Measurements from ENCODE around the gene NEURL1.
A peak's percentile ranks its signal among the peaks of the same experiment; 100 is the strongest.

The NEURL1 gene

DNA sequence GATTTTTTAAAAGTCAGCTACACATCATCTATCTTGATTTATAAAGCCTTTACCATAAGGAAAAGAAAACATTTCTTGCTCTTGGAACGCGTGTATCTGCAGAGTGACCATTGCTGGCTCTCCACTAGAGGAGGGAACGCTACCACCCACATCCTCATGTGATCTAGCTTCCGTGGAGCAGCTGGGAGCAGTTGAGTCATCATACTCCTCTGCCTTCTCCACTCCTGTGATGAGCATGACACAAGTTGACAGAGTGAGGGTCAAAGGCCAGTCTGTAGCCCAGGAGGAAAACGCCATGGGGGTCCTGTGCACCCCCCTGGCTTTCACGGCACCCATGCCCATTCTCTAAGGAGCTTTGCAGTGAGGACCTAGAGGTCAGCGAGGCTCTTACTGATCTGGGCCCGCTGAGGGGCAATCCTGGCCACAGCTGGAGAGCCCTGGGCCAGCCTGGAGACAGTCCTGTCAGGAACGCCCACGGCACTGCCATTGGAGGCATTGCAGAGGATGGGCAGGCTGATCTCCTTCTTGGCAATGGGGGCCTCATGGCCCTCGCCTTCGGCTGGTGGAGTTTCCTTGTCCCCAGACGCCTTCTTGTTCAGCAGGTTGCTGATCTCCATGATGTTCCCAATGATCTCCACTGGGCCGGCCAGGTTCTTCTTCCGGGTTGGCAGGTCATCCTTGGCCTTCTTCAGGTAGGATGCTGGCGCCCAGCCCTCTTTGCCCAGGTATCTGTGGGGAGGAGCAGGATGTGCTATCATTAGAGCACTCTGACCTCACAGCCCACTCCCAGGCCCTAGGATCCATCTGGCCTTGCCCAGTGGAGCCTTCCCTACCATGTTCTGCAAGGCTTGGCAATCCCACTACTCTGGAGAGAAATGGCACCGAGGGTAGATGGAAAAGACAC, 119.2 kb downstream of the NEURL1 start:
- no peak overlapping the region for H3K4me3 ChIP-seq (ENCODE audit: insufficient read depth in 1 of 2, low read depth in 1 of 2, low read length in 2 of 2)
- no peak overlapping the region for H3K18ac ChIP-seq (ENCODE audit: low read depth in 1 of 2, low read length in 2 of 2)
- H2AFZ ChIP-seq (ENCODE audit: low read depth, low read length) = no peak overlapping the region
- H2AK5ac ChIP-seq (ENCODE audit: low read length, severe bottlenecking) = no peak overlapping the region
- peak overlapping the region; percentile 24 for H4K8ac ChIP-seq (ENCODE audit: low read length)
- 85% methylated on average over 17 of the region's 17 CpGs for WGBS
- H3K9me3 ChIP-seq (ENCODE audit: control insufficient read depth, low read length) = no peaks in the 10 kb centered on the region
- H2BK12ac ChIP-seq (ENCODE audit: low read length in 2 of 2) = peak overlapping the region in 1 of 2 experiments; percentile 22
- H3K36me3 ChIP-seq (ENCODE audit: control insufficient read depth in 1 of 2, insufficient read depth in 2 of 2, low read depth in 1 of 2, low read length in 2 of 2) = peaks cover 14 to 65% of the 10 kb centered on the region in 2 experiments
- DNase-seq = peak; percentile 80
- no peak overlapping the region for H3K4ac ChIP-seq (ENCODE audit: low read depth in 1 of 2, low read length in 2 of 2)
- no peak overlapping the region for H2BK120ac ChIP-seq (ENCODE audit: low read depth, low read length)
- no peak overlapping the region for H3K4me2 ChIP-seq (ENCODE audit: low read length, poor library complexity, severe bottlenecking)
- no peak overlapping the region for H4K91ac ChIP-seq (ENCODE audit: low read length)
- peaks cover 12% of the 10 kb centered on the region for H3K4me1 ChIP-seq (ENCODE audit: control insufficient read depth, insufficient read depth, low read depth, low read length)
- no peak overlapping the region for H3K27ac ChIP-seq (ENCODE audit: low read length, poor library complexity, severe bottlenecking)
- H3K23ac ChIP-seq (ENCODE audit: low read length in 2 of 2) = no peak overlapping the region
- peak overlapping the region; percentile 58 for H3K9ac ChIP-seq (ENCODE audit: low read length)
- H2BK15ac ChIP-seq (ENCODE audit: low read depth, poor library complexity, severe bottlenecking) = peak overlapping the region; percentile 37
- no peak overlapping the region for H3K14ac ChIP-seq (ENCODE audit: low read length in 2 of 2)
- H3K27me3 ChIP-seq (ENCODE audit: control insufficient read depth in 1 of 2, insufficient read depth in 1 of 2, low read length in 2 of 2) = no peaks in the 10 kb centered on the region
- H2BK5ac ChIP-seq (ENCODE audit: low read depth, low read length, poor library complexity, severe bottlenecking) = no peak overlapping the region
- H3K79me1 ChIP-seq (replicated peaks; ENCODE audit: low read length, poor library complexity, severe bottlenecking) = no peaks in the 10 kb centered on the region

DNA sequence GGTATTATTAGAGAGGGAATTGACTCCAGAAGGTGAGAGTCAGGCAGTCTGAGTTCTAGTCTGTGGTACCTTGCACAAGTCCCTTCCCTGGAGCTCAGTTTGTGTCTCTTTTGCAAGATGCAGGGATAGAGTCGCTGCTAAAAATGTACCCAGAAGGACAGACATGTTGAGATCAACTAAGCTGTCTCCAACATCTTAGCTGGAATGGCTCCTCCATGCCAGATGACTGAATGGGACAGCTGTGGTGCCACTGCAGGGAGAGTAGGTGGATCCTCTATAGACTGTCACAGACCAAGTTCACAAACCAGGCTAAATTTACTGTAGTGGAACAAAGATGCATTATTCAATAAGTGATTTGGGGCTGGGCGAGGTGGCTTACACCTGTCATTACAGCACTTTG, 120.1 kb downstream of the NEURL1 start:
- Histone ChIP-seq H3K27me3 (ENCODE audit: control insufficient read depth in 1 of 2, insufficient read depth in 1 of 2, low read length in 2 of 2) (no peaks in the 10 kb centered on the region), H3K14ac (ENCODE audit: low read length in 2 of 2) (no peak overlapping the region), H2BK5ac (ENCODE audit: low read depth, low read length, poor library complexity, severe bottlenecking) (no peak overlapping the region), H3K4ac (ENCODE audit: low read depth in 1 of 2, low read length in 2 of 2) (no peak overlapping the region), H3K18ac (ENCODE audit: low read depth in 1 of 2, low read length in 2 of 2) (no peak overlapping the region), H3K4me1 (ENCODE audit: control insufficient read depth, insufficient read depth, low read depth, low read length) (peaks cover 12% of the 10 kb centered on the region), H2BK12ac (ENCODE audit: low read length in 2 of 2) (no peak overlapping the region), H3K79me1 (replicated peaks; ENCODE audit: low read length, poor library complexity, severe bottlenecking) (no peaks in the 10 kb centered on the region), H2AFZ (ENCODE audit: low read depth, low read length) (no peak overlapping the region), H4K91ac (ENCODE audit: low read length) (no peak overlapping the region), H3K23ac (ENCODE audit: low read length in 2 of 2) (no peak overlapping the region), H2AK5ac (ENCODE audit: low read length, severe bottlenecking) (no peak overlapping the region), H3K4me3 (ENCODE audit: insufficient read depth in 1 of 2, low read depth in 1 of 2, low read length in 2 of 2) (no peak overlapping the region), H2BK120ac (ENCODE audit: low read depth, low read length) (no peak overlapping the region), H3K36me3 (ENCODE audit: control insufficient read depth in 1 of 2, insufficient read depth in 2 of 2, low read depth in 1 of 2, low read length in 2 of 2) (peaks cover 20 to 68% of the 10 kb centered on the region in 2 experiments), H2BK15ac (ENCODE audit: low read depth, poor library complexity, severe bottlenecking) (no peak overlapping the region), H3K9me3 (ENCODE audit: control insufficient read depth, low read length) (no peaks in the 10 kb centered on the region), H3K9ac (ENCODE audit: low read length) (no peak overlapping the region), H4K8ac (ENCODE audit: low read length) (no peak overlapping the region), H3K27ac (ENCODE audit: low read length, poor library complexity, severe bottlenecking) (no peak overlapping the region), H3K4me2 (ENCODE audit: low read length, poor library complexity, severe bottlenecking) (no peak overlapping the region)
- DNase-seq = no peak
- 80% methylated on average over 2 of the region's 2 CpGs for WGBS

DNA sequence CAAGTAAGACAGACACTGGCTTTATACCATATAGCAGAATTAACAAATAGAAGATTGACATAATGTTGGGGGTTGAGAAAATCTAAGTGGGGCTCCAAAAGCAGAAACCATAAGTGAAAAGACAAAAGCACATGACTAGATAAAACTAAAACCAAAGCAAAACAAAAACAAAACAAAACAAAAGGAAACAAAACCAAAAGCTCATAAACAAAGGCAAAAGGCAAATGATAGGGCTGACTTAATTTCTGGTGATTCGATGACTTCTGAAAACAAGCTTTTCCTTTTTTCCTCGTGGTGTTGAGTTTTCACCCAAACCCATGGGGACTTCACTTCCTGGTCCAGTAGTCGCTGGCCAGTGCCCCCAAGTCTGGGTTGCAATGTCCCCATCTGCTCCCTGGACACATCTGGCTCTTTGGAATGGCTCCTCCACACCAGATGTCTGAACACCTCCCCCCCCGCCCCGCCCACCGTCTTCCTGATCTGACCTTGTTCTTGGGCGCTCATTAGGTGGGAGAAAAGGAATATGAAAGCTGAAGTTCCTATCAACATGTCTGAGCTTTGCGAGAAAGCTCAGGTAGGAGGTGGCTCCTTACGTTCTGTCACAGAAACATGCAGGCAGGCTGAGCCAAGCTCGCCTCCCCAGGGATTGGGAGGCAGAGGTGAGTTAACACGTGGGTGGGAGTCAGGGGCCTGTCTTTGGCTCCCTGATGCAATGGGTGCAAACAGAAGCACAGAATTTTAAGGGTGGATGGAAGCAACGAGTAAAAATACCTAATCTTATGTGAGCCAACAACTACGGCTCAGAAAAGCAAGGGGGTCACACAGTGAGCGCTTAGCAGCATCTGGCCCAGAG, 121.0 kb downstream of the NEURL1 start:
- H3K4ac ChIP-seq (ENCODE audit: low read depth in 1 of 2, low read length in 2 of 2) = peak overlapping the region; percentile 10 to 17
- 84% methylated on average over 14 of the region's 14 CpGs for WGBS
- no peak overlapping the region for H4K91ac ChIP-seq (ENCODE audit: low read length)
- H3K14ac ChIP-seq (ENCODE audit: low read length in 2 of 2) = peak overlapping the region in 1 of 2 experiments; percentile 11
- no peaks in the 10 kb centered on the region for H3K79me1 ChIP-seq (replicated peaks; ENCODE audit: low read length, poor library complexity, severe bottlenecking)
- no peak overlapping the region for H4K8ac ChIP-seq (ENCODE audit: low read length)
- H2BK15ac ChIP-seq (ENCODE audit: low read depth, poor library complexity, severe bottlenecking) = no peak overlapping the region
- H3K27me3 ChIP-seq (ENCODE audit: control insufficient read depth in 1 of 2, insufficient read depth in 1 of 2, low read length in 2 of 2) = no peaks in the 10 kb centered on the region
- DNase-seq = no peak
- H2AK5ac ChIP-seq (ENCODE audit: low read length, severe bottlenecking) = no peak overlapping the region
- H3K18ac ChIP-seq (ENCODE audit: low read depth in 1 of 2, low read length in 2 of 2) = no peak overlapping the region
- H2BK5ac ChIP-seq (ENCODE audit: low read depth, low read length, poor library complexity, severe bottlenecking) = no peak overlapping the region
- H2AFZ ChIP-seq (ENCODE audit: low read depth, low read length) = no peak overlapping the region
- H3K23ac ChIP-seq (ENCODE audit: low read length in 2 of 2) = no peak overlapping the region
- H2BK12ac ChIP-seq (ENCODE audit: low read length in 2 of 2) = peak overlapping the region in 1 of 2 experiments; percentile 67
- H3K27ac ChIP-seq (ENCODE audit: low read length, poor library complexity, severe bottlenecking) = no peak overlapping the region
- H2BK120ac ChIP-seq (ENCODE audit: low read depth, low read length) = no peak overlapping the region
- peaks cover 12% of the 10 kb centered on the region for H3K4me1 ChIP-seq (ENCODE audit: control insufficient read depth, insufficient read depth, low read depth, low read length)
- H3K9ac ChIP-seq (ENCODE audit: low read length) = peak overlapping the region; percentile 70
- no peaks in the 10 kb centered on the region for H3K9me3 ChIP-seq (ENCODE audit: control insufficient read depth, low read length)
- H3K4me3 ChIP-seq (ENCODE audit: insufficient read depth in 1 of 2, low read depth in 1 of 2, low read length in 2 of 2) = peak overlapping the region in 1 of 2 experiments; percentile 6
- H3K4me2 ChIP-seq (ENCODE audit: low read length, poor library complexity, severe bottlenecking) = no peak overlapping the region
- peaks cover 26 to 59% of the 10 kb centered on the region in 2 experiments for H3K36me3 ChIP-seq (ENCODE audit: control insufficient read depth in 1 of 2, insufficient read depth in 2 of 2, low read depth in 1 of 2, low read length in 2 of 2)
